RWPE2 (cell line): ENCODE measurements around the gene SOCS6.

Experiments used
- ATAC-seq: fragments of 200-7000 bp; cut with Tn5 transposase; 3 replicates; pipeline ENCODE4 v1.9.1; 2021; ENCODE audit warnings: low read depth
- DNase-seq: peaks from one replicate; pipeline ENCODE4 v3.0.0-alpha.2; 2020; ENCODE audit warnings: low spot score
- H3K27ac ChIP-seq: fragments of 450-650 bp; 2 replicates; pipeline ENCODE4 v1.5.1; 2017; ENCODE audit warnings: mild to moderate bottlenecking; ENCODE audit not compliant: poor library complexity, severe bottlenecking
- H3K27me3 ChIP-seq: fragments of 250-450 bp; sonication (Bioruptor Pico); 2 replicates; pipeline ENCODE4 v1.5.1; 2021; ENCODE audit warnings: mild to moderate bottlenecking, moderate library complexity; ENCODE audit not compliant: insufficient read depth, poor library complexity, severe bottlenecking
- H3K36me3 ChIP-seq: fragments of 250-450 bp; sonication (Bioruptor Pico); 2 replicates; pipeline ENCODE4 v1.5.1; 2020; ENCODE audit warnings: low read depth, mild to moderate bottlenecking, moderate library complexity
- H3K4me1 ChIP-seq: fragments of 250-450 bp; sonication (Bioruptor Pico); 2 replicates; pipeline ENCODE4 v1.5.1; 2021; ENCODE audit warnings: mild to moderate bottlenecking, moderate library complexity; ENCODE audit not compliant: insufficient read depth, poor library complexity, severe bottlenecking
- H3K4me3 ChIP-seq: fragments of 250-450 bp; sonication (Bioruptor Pico); 2 replicates; pipeline ENCODE4 v1.5.1; 2021; ENCODE audit warnings: mild to moderate bottlenecking, moderate library complexity; ENCODE audit not compliant: severe bottlenecking
- H3K9me3 ChIP-seq: fragments of 250-450 bp; sonication (Bioruptor Pico); 2 replicates; pipeline ENCODE4 v1.5.1; 2021; ENCODE audit warnings: mild to moderate bottlenecking, moderate library complexity; ENCODE audit not compliant: severe bottlenecking
- TF ChIP-seq, protein P1 (sequence below): fragments of 450-650 bp; IDR thresholded peaks from one replicate; pipeline ENCODE4 v1.5.1; 2017; ENCODE audit warnings: mild to moderate bottlenecking, moderate library complexity; ENCODE audit not compliant: poor library complexity, severe bottlenecking

Gene SOCS6

DNA sequence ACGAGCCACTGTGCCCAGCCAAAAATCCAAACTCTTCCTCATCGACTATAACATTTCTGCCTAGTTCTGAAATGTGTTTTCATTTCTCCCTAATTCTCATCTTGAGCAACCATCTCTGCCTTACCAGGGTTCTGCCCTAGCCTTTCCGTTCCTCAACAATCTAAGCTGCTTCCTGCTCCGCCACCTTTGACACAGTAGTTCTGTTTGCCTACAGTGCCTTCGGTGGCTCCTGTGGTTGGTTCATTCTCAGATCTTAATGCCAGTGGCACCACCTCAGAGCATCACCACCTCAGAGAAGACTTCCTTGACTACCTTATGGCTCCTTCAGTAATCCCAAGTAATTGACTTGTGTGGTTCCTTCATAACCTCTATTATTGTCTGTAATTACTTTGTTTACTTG, 3.8 kb downstream of the SOCS6 start:
- Histone ChIP-seq H3K9me3 (no peaks in the 10 kb centered on the region), H3K27me3 (no peaks in the 10 kb centered on the region), H3K4me3 (no peak overlapping the region), H3K36me3 (peaks cover 27% of the 10 kb centered on the region), H3K27ac (no peak overlapping the region), H3K4me1 (peaks cover 25% of the 10 kb centered on the region)
- DNase-seq (no peak), ATAC-seq (no peak)
- TF ChIP-seq, protein P1, sequence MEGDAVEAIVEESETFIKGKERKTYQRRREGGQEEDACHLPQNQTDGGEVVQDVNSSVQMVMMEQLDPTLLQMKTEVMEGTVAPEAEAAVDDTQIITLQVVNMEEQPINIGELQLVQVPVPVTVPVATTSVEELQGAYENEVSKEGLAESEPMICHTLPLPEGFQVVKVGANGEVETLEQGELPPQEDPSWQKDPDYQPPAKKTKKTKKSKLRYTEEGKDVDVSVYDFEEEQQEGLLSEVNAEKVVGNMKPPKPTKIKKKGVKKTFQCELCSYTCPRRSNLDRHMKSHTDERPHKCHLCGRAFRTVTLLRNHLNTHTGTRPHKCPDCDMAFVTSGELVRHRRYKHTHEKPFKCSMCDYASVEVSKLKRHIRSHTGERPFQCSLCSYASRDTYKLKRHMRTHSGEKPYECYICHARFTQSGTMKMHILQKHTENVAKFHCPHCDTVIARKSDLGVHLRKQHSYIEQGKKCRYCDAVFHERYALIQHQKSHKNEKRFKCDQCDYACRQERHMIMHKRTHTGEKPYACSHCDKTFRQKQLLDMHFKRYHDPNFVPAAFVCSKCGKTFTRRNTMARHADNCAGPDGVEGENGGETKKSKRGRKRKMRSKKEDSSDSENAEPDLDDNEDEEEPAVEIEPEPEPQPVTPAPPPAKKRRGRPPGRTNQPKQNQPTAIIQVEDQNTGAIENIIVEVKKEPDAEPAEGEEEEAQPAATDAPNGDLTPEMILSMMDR: no peak

DNA sequence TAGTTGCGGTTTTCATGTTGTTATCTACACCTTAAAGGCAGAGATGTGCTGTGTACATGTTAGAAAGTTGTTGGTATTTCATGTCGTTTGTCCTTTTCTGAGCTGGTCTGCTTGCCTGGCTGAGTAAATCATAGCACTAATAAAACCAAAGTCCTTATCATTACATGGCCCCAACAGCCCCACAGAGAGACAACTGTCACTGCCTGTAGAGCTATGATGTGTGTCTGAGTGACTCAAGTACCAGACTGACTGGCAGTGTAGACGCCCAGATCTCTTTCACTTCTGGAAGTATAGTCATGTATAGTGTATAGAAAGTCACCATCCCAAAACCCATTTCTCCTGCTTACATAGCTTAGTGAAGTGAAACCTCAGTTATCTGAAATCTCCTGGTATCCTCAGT, 4.3 kb downstream of the SOCS6 start:
- peaks cover 32% of the 10 kb centered on the region for H3K36me3 ChIP-seq
- TF ChIP-seq, protein P1: no peak
- no peak overlapping the region for H3K27ac ChIP-seq
- H3K4me1 ChIP-seq: peaks cover 27% of the 10 kb centered on the region
- H3K9me3 ChIP-seq: no peaks in the 10 kb centered on the region
- no peak overlapping the region for H3K4me3 ChIP-seq
- H3K27me3 ChIP-seq: no peaks in the 10 kb centered on the region
- no peak for DNase-seq
- ATAC-seq: no peak

DNA sequence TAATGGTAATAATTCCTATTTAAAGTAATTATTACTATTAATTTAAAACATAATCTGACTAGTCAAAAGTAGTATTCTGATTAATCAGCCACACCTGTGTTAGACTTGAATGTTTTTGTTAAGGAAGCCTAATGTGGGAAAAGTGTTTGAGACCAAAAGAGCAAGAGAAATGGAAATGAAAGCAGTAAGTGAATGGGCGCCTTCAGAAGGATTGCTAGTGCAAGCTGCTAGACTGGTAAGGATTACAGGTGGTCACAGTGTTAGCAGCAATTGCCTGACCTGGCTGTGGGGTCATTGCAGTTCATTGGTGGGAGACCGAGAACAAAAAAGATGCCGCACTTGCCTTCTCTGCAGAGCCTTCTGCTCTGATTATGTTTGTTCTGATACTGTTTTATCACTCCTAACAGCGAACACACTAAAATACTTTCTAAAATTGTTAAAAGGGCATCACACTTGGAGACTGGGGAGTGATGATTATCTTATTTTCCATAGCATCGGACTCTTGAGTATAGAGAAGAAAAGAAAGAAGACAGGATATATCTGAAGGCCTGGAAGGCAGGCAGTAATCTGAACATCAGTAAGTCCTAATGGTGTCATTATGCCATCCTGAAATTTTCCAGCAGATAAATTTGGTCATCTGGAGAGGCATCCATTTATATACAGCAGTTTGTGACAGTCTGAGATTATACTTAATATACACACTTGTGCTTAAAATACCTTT, 5.8 kb downstream of the SOCS6 start:
- DNase-seq (no peak), ATAC-seq (no peak)
- Histone ChIP-seq H3K4me1 (peaks cover 27% of the 10 kb centered on the region), H3K27ac (no peak overlapping the region), H3K36me3 (peaks cover 43% of the 10 kb centered on the region), H3K4me3 (no peak overlapping the region), H3K9me3 (no peaks in the 10 kb centered on the region), H3K27me3 (no peaks in the 10 kb centered on the region)
- TF ChIP-seq, protein P1: no peak

DNA sequence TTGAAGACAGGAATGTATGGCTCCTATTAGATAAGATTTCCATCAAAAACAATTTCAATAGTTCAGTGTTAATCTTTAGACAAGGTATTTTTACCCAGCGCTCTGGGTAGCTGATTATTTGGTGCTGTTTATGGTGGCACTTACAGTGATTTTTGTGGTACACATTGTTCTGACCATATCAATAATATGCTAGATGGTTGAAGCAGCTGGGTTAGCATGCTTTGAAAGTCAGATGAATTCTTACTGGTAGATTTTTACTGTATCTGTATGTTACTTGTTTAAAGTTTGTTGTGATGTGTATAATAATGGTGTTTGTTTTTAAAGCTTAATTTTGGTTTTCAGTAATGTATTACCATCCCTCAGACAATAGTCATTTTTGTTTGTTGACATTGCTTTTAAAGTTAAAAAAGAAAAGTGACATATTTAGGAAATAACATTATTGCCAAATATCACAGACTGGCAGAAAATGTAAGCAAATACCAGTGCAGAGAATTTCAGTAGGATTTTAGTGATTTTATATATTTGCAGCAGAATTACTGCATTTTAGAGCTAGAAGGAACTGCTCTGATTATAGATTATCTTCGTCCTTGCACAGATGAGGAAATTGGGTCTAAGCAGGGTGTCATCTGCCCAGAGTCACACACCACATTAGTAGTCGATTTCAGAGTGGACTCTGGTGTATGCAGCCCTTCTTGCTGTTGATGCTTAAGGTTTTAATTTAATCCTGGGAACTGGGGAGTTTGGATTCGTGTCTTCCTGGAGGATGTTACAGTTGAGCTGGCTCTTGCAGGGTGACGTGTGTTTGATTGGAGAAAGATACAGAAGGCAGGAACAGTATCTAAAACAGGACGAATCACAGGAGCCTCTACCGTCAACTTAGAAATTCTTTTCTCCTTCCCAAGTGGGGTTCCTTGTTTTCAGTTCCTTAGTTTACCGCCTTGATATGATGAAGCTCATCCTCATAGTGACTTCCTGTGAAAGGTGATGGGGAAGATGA, 6.6 kb downstream of the SOCS6 start:
- TF ChIP-seq, protein P1: no peak
- ATAC-seq (no peak), DNase-seq (no peak)

More for the DNA sequence above, 6.6 kb downstream of the SOCS6 start:
- no peaks in the 10 kb centered on the region for H3K27me3 ChIP-seq
- no peak overlapping the region for H3K4me3 ChIP-seq
- H3K4me1 ChIP-seq: peaks cover 27% of the 10 kb centered on the region
- no peaks in the 10 kb centered on the region for H3K9me3 ChIP-seq
- no peak overlapping the region for H3K27ac ChIP-seq
- peaks cover 38% of the 10 kb centered on the region for H3K36me3 ChIP-seq
